Heart left ventricle (tissue), 13 donors: ENCODE measurements around the gene KRTAP10-4.

Source experiments
- CTCF ChIP-seq, 12 donors: fragments of 200-600 bp; sonication (generic) in 4 of 12; IDR thresholded peaks; one replicate each; pipeline versions ENCODE4 v1.5.0 to v1.8.0; 2018 to 2022; ENCODE audit warnings: antibody characterized with exemption in 12 of 12, mild to moderate bottlenecking in 5 of 12
- POLR2A ChIP-seq, 2 donors: fragments of 450-650 bp; IDR thresholded peaks; one replicate each; pipeline ENCODE4 v1.6.1; 2017; ENCODE audit warnings: antibody characterized with exemption in 2 of 2, mild to moderate bottlenecking in 2 of 2, moderate library complexity in 2 of 2
- donor health status: ischemic (EF 13 %, LVEDD 7.1; RV severe dilation, severe dysfunction).
- donor health status: DM: no; HTN: yes; CAD: no.
- donor health status: DM: no; HTN: no; CAD: no.
- donor health status: ischemic (EF 25% LVEDD 6.9; RV normal size, moderate dysfunction).
- donor health status: ischemic (EF 25% LVEDD 5.7; RV mildly dilated, moderate dysfunction).
- donor health status: ischemic (EF 35%, LVEDD 5.7; RV mildly dilated, moderate dysfunction).
- donor health status: nonischemic (EF 11% LVEDD 7.7; RV severe dilation, severe dysfunction).
- donor health status: DM: yes; HTN: yes; CAD: no.
- donor health status: PGD.
- donor health status: ischemic (EF 29% LVEDD 5.4; RV normal size, mild dysfunction).
- donor health status: nonischemic (EF 23%, LVEDD 6.1; RV moderate dilation, normal function).

GRCh38 chr21:44611551-44611950 lies 38.0 kb downstream of the KRTAP10-4 start:
- TF ChIP-seq CTCF (IDR thresholded peaks at IDR 0.05), result no peak
- TF ChIP-seq POLR2A (IDR thresholded peaks at IDR 0.05), result no peak
